Stimulated activated CD4-positive, alpha-beta T cell treated with anti-CD3 and anti-CD28 coated beads, Interleukin-12 subunit alpha, Interleukin-12 subunit beta, amount 100 ng/mL, for 24 hours (primary cell): Measurements from ENCODE around the gene KCNQ2.

Experiments used
- DNase-seq, 2 experiments: peaks; one replicate each; pipeline ENCODE4 v3.0.0-alpha.2; 2020; ENCODE audit warnings: low read depth in 2 of 2

Gene KCNQ2

DNA sequence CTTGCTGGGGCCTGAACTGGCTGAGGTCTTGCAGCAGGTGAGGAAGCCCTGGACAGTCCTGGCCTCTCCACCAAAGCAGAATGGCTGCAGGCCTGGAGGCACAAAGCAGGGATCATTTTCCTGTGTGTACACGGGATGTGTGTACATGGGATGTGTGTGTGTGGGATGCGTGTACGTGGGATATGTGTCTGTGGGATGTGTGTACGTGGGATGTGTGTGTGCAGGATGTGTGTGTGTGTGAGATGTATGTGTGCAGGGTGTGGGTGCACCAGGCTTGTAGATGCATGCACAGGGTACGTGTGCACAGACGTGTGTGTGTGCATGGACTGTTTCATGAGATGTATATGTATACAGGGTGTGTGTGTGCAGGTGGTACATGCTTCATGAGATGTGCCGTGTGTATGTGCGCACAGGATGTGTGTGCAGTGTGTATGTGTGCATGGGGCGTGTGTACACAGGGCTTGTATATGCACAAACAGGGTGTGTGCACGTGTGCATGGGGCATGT is 103.4 kb downstream of the KCNQ2 start:
- no peak for DNase-seq

DNA sequence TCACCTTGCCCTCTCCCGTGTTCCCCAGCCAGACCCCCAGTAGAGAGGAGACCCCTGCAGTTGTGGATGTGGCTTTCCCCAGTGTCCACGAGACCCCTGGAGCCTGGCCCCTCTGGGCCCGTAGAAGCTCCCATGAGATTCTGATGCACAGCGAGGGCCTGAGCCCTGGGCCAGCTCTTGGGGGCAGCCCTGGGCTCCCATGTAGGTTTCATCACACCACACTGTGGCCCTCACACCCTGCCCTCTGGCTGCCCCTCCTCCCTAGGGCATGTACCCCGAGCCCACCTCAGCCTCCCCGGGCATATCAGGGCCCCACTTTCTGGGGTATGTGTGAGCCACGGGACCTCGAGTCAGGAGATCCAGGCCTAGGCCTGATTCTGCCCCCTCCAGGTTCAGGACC is 104.3 kb downstream of the KCNQ2 start:
- DNase-seq = no peak

GRCh38 chr20:63367446-63368055 is 104.9 kb downstream of the KCNQ2 start:
- no peak for DNase-seq

GRCh38 chr20:63366390-63367365 is 105.8 kb downstream of the KCNQ2 start:
- DNase-seq = no peak

GRCh38 chr20:63365601-63366389 is 106.7 kb downstream of the KCNQ2 start:
- no peak for DNase-seq

DNA sequence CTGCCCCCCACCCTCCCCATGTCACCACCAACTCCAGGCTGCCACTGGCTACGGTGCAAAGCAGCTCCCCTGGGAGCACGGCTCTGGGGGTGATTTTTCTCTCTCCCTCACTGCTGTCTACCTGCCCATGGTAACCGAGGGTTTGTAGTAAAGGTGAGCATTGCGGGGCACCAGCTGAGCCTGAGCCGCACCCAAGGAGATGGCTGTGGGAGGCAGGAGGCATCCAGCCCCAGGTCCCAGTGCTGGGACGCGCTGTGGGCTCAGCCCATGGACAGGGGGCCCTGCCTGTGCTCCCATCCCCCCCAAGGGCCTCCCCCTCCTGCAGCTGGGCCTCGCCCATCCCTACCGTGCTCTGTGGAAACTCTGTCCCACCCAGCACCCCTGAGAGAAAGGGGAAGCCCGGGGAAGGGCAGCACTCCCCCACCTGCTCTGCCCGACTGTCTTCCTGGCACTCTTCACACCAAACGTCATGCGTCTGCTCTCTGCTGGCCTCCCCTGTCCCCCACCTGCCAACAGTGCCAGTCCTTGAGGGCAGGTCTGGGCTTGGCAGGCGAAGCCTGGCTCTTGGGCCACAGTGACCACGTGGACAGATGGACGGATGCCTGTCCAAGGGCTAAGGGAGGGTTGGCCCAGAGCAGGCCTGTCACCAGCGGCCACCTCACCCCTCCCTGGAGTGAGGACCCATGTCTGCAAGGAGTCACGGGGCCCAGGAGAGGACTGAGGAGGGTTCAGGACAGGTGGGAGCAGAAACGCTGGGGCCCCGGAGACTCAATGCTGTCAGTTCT is 107.5 kb downstream of the KCNQ2 start:
- DNase-seq = no peak

- no peak for DNase-seq
Observed at GRCh38 chr20:63363981-63364561, 108.4 kb downstream of the KCNQ2 start.

DNA sequence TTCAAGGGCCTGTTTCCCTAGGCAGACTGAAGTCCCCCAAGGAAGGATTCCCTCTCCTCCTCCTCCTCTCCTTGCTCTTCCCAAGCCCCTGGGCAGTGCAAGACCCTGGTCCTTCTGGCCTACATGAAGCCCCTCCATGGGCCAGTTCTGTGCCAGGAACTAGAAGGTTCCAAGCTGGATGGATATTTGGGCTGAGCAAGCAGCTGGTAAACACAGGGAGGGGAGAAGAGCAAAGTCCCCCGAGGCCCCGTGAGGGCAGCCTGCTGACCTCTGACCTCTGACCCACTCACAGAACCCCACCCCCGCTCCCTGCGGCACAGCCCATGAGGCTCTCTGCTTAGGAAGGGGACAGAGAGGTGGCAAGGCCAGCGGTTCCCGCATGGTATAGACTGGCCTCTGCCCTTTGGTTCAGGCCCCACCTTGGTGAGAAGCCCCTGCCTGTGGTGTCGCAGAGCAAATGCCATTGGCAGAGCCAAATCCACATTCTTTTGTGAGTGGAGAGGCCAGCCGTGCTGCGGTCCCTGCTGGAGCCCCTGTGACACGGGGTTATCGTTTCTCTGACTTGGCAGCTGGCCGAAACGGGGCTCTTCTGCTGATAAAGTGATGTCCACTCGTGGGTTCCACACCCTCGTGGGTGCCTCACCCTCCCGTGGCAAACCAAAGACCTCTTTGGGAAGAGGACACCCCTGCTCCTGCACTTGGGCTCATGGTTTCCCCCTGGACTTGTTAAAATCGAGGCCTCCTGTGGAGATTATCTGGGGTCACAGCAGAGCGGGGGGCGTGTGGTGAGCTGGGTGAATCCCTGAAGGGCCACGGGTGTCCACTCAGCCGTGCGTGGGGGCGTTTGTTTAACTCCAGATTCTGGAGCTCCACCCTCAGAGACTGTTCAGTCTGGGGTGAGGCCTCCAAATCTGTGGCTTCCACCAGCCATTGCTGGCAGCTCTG is 109.2 kb downstream of the KCNQ2 start:
- DNase-seq = no peak

DNA sequence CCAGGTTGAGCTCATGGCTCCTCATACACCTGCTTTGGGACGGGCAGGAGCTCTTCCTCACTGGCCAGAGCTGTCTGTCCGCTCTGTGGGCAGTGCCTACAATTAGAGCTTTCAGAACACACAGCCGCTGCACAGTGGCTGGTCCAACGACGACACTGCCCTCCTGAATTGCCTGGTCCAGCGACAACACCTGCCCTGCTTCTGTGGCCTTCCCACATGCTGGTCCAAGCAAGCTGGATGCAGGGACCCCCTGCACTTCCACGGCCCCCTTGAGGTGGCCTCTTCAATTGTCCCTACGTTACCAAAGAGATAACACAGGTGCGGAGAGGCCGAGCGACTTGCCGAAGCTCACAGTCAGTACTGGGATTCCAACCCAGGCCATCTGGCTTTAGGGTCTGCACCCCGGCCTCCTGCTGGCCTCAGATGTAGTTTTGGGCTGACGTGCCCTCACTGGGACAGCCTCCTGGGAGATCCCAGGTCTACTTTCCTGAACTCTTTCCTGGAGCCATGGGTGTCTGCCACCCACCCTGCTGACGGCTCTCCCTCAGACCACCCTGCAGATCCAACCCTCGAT is 109.9 kb downstream of the KCNQ2 start:
- no peak for DNase-seq

DNA sequence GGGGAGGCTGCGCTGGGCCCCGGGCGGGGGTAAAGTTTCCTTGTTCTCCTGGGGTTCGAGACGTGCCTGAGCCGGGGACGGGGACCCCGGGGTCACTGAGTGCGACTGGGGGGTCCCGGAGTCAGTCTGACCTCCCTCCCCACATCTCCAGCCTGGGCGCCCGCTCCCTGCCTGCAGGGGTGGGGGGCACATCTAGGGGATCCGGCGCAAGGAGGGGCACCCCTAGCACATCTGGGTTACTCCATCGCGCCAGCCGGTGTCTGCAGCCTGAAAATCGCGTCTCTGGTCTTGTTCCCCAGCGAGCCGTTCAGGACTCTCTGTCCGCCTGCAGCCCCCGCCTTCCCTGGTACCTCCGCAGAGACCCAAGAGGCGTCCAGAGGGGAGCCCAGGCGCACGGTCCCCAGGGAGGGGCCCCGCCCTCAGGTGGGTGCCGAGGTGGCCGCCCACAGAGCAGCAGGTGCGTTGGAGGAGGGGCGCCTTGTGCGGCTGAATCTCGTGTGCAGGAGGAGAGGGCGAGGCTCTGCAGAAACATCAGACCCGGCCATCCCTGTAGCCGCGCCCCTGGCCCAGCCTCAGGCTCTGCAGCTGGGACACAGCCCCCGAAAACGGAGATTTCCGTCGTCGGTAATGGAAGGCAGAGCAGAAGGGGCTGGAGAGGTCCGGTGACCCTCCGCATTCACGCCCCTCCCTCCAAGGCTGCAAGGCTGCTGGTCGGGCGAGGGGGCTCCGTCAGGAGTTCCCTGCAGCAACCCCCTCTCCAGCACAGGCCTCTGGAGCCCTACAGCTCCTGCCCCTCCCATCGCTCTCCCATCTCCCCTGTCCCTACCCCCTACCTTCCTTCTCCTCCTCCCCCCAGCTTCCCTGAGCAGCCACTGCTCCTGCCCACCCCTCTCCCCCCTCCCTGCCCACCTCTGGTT is 110.7 kb downstream of the KCNQ2 start:
- DNase-seq = no peak

GRCh38 chr20:63360850-63361518 is 111.5 kb downstream of the KCNQ2 start, which contains the start of gene CHRNA4:
Gene CHRNA4, minus strand, starts transcription at chr20:63361349. Its CDS starts 184 bp downstream, at chr20:63361165.
- no peak for DNase-seq

DNA sequence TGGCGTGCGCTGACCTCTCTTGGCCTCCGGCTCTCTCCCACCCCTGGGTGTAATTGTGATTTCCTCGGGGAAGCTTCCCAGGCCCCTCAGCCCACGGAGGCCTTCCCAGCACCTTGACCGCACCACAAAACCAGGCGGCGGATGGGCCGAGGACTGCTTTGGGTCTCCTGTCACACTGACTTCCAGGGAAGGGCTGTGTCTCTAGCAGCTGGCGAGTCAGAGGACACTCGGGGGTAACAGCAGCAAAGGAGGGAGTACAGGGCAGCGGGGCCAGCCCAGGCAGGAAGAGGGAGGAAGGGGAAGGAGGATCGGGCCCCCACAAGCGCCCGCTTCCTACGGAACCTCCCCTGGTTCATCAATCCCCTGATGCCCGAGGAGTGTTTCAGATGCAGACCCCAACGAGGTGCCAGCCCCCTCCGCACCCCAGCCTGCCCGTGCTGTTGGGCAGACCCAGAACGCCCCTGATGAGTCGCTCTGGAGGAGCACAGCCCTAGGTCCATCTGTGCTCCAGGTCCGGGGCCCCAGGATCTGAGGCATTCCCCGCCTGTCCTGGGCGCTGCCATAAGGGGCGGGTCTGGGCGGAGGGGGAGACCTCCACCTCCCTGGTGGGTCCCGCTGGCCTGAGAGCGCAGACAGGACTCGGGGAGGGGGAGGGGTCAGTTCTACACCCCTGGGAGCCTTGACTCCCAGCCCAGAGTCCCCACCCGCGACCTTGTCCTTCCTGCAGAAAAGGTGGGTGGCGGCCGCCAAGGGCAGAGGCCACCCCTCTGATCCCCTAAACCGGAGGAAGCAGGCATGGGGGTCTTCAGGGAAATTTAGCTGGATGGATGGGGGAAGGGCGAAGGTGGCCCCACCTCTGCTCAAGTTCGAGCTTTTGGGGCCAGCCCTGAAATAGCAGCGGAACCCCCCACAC is 112.3 kb downstream of the KCNQ2 start:
- no peak for DNase-seq

GRCh38 chr20:63359164-63359934 is 113.1 kb downstream of the KCNQ2 start:
- DNase-seq = no peak

- no peak for DNase-seq
Observed at GRCh38 chr20:63357921-63358905, 114.2 kb downstream of the KCNQ2 start.
